ENCODE results near the gene RSPRY1. TPM values are rescaled to one million over a fixed set of nuclear protein-coding genes. Genes with fewer than 3 reads are reported as not detected.
A peak's percentile ranks its signal among the peaks of the same experiment; 100 is the strongest.
"Not testable (repeated sequence)": the region's sequence is repeated elsewhere in the genome, so short reads cannot be mapped to it uniquely, and the experiment has no call there.

Gene RSPRY1
- polyA plus RNA-seq, 2 of the 4 experiments (the other 2 are of a cell fraction): 32.2 to 50.0 TPM

DNA sequence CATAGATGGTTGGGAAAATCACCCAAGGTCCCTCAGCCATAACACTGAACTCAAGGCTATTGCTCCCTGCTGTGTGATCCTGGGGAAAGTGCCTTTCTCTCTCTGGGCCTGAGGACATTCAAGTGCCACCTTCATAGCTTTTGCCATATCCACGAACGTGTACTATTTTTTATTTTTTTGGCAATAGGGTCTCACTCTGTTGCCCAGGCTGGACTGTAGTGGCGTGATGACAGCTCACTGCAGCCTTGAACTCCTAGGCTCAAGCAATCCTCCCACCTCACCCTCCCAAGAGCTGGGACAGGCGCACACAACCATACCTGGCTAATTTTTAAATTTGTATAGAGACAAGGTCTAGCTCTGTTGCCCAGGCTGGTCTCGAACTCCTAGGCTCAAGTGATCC lies 87.7 kb downstream of the RSPRY1 start:
- Histone ChIP-seq H3K4me1 (peaks cover 18% of the 10 kb centered on the region), H3K4me2 (no peak overlapping the region), H3K27ac (no peak overlapping the region), H3K9me3 (no peaks in the 10 kb centered on the region), H3K4me3 (no peak overlapping the region)
- TF ChIP-seq FOXS1 (CRISPR knock-in tag; IDR thresholded peaks at IDR 0.05) (no peak), POLR2A (IDR thresholded peaks at IDR 0.05; ENCODE audit: low read length) (no peak), TFCP2L1 (CRISPR knock-in tag; IDR thresholded peaks at IDR 0.05) (no peak), EHF (CRISPR knock-in tag; IDR thresholded peaks at IDR 0.05) (no peak), RNF2 (IDR thresholded peaks at IDR 0.05; ENCODE audit: borderline replicate concordance, low read depth) (no peak), CBX8 (IDR thresholded peaks at IDR 0.05) (no peak), ZFP36 (IDR thresholded peaks at IDR 0.05; ENCODE audit: borderline replicate concordance, partially characterized antibody) (no peak)
- CTCF ChIA-PET: no interaction called here
- WGBS (ENCODE audit: missing lambda C conversion rate): 91% methylated on average over 5 of the region's 5 CpGs
- POLR2A ChIA-PET: no interaction called here
- no peak for ATAC-seq
- FAIRE-seq: no peak
- DNase-seq (ENCODE audit: low read depth in 1 of 2, low spot score in 1 of 2): no peak

DNA sequence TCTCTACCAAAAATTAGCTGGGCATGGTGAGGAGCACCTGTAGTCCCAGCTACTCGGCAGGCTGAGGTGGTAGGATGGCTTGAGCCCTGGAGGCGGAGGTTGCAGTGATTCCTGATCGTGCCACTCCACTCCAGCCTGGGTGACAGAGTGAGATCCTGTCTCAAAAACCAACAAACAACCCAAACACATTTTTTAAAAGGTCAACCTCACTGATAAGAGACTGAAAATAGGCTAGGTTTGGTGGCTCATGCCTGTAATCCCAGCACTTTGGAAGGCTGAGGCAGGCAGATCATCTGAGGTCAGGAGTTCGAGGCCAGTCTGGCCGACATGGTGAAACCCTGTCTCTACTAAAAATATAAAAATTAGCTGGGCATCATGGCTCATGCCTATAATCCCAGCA lies 89.8 kb downstream of the RSPRY1 start:
- H3K9me3 ChIP-seq; DNase-seq (ENCODE audit: low read depth in 1 of 2, low spot score in 1 of 2); H3K4me2 ChIP-seq; H3K4me3 ChIP-seq; POLR2A ChIA-PET; FAIRE-seq; ATAC-seq; H3K27ac ChIP-seq: not testable (repeated sequence)
- CTCF ChIA-PET: interaction anchor here (1.6 kb wide), 1 partner anchor 146 kb away, joined by 3 read pairs; no protein-coding TSS in a partner anchor
- H3K4me1 ChIP-seq: peaks cover 28% of the 10 kb centered on the region
- WGBS (ENCODE audit: missing lambda C conversion rate): 83% methylated on average over 5 of the region's 5 CpGs

DNA sequence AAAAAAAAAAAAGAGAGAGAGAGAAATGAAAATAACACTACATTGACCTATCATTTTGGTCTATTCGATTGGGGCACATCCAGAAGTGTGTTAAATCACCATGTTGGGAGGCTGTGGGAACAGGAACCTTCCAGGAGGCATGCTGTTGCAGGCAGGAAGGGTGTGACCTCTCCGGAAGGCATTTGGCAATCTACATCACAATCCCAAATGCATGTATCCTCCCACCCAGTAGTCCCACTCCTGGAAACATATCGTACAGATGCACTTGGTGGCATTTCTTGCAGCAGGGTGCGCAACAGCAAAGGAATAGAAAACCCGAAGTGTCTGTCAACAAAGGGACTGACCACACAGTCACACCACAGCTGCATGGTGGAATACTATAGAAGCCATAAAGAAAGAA lies 90.5 kb downstream of the RSPRY1 start:
- CTCF ChIA-PET: interaction anchor here (1.6 to 2.5 kb wide), 2 partner anchors 23 to 146 kb away, joined by 3 to 13 read pairs; no protein-coding TSS in a partner anchor
- Histone ChIP-seq H3K27ac (no peak overlapping the region), H3K4me3 (no peak overlapping the region), H3K4me2 (peak overlapping the region; percentile 41; the same call in 1 of the 3 replicates), H3K9me3 (no peaks in the 10 kb centered on the region), H3K4me1 (peaks cover 28% of the 10 kb centered on the region)
- POLR2A ChIA-PET: no interaction called here
- no peak for FAIRE-seq
- no peak for DNase-seq (ENCODE audit: low read depth in 1 of 2, low spot score in 1 of 2)
- no peak for ATAC-seq
- WGBS (ENCODE audit: missing lambda C conversion rate): 69% methylated on average over 5 of the region's 5 CpGs
- TF ChIP-seq EHF (CRISPR knock-in tag; IDR thresholded peaks at IDR 0.05) (no peak), BHLHE40 (IDR thresholded peaks at IDR 0.05; ENCODE audit: low read depth, low read length) (no peak), EP300 (IDR thresholded peaks at IDR 0.05) (no peak), ZC3H11A (IDR thresholded peaks at IDR 0.05) (no peak), POLR2AphosphoS2 (conservative IDR thresholded peaks at IDR 0.05; ENCODE audit: low read length) (no peak), JUN (IDR thresholded peaks at IDR 0.05) (no peak), CEBPB (IDR thresholded peaks at IDR 0.05) (no peak), CHD4 (IDR thresholded peaks at IDR 0.05; ENCODE audit: borderline replicate concordance) (no peak), CBX2 (IDR thresholded peaks at IDR 0.05; ENCODE audit: borderline replicate concordance, low read depth) (no peak)
- TF ChIP-seq, protein P1, sequence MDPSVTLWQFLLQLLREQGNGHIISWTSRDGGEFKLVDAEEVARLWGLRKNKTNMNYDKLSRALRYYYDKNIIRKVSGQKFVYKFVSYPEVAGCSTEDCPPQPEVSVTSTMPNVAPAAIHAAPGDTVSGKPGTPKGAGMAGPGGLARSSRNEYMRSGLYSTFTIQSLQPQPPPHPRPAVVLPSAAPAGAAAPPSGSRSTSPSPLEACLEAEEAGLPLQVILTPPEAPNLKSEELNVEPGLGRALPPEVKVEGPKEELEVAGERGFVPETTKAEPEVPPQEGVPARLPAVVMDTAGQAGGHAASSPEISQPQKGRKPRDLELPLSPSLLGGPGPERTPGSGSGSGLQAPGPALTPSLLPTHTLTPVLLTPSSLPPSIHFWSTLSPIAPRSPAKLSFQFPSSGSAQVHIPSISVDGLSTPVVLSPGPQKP (IDR thresholded peaks at IDR 0.05; ENCODE audit: low read depth, low read length): no peak

DNA sequence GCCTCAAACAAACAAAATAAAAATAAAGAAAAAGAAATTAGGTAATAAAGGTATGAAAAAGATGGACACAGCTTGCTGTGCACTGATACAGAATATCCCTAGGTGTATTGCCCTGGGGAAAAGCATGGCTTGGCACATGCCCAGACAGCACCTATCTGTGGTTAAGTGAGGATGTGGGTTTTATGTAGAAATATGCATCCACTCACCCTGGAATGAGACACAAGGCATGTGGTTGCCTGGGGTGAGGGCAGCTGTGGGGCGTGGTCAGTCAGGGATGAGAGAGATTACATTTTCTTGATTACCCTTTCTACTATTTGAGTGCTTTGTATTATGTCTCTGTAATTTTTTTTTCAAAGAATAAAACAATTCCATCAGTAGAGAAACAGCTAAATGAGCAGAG lies 91.5 kb downstream of the RSPRY1 start:
- no peak for TF ChIP-seq HOXB5 (CRISPR knock-in tag; IDR thresholded peaks at IDR 0.05)
- TF ChIP-seq MAFK (IDR thresholded peaks at IDR 0.05; ENCODE audit: partially characterized antibody): no peak
- Histone ChIP-seq H3K27ac (peak overlapping the region in 1 of 2 experiments; percentile 36; a peak in 2 of 6 replicates), H3K4me3 (no peak overlapping the region), H3K4me2 (peak overlapping the region; percentile 41), H3K4me1 (peaks cover 28% of the 10 kb centered on the region), H3K9me3 (no peaks in the 10 kb centered on the region)
- 45% methylated on average over 1 of the region's 1 CpG for WGBS (ENCODE audit: missing lambda C conversion rate)
- POLR2A ChIA-PET: interaction anchor here (0.5 to 1.3 kb wide), 2 partner anchors 32 kb away, joined by 3 to 4 read pairs; partner anchors contain the start of gene ARL2BP
- CTCF ChIA-PET: interaction anchor here (1.2 to 2.5 kb wide), 4 partner anchors 15 to 145 kb away, joined by 3 to 13 read pairs (median 5); partner anchors contain the start of gene ARL2BP
- ATAC-seq (peak; percentile 55 to 58; a peak in 4 of 6 replicates), FAIRE-seq (no peak), DNase-seq (ENCODE audit: low read depth in 1 of 2, low spot score in 1 of 2) (peak; percentile 36 to 58)
